AG09309 (cell line): ENCODE measurements around the gene ADPGK.

Experiments
- DNase-seq: peaks from one replicate; pipeline ENCODE4 v3.0.0-alpha.2; 2010; ENCODE audit warnings: low read depth
- H3K4me3 ChIP-seq: 2 replicates; pipeline ENCODE4 v1.5.1; 2011; ENCODE audit warnings: mild to moderate bottlenecking, low read depth, low read length, moderate library complexity; ENCODE audit not compliant: control insufficient read depth
- TF ChIP-seq, protein P1 (sequence below): IDR thresholded peaks from 2 replicates; pipeline ENCODE4 v1.5.1; 2011; ENCODE audit warnings: mild to moderate bottlenecking, low read depth, low read length, inconsistent platforms; ENCODE audit not compliant: insufficient read depth, control insufficient read depth; ENCODE audit errors: missing control alignments

ADPGK gene

GRCh38 chr15:72760590-72761260, 22.8 kb downstream of the ADPGK start:
- TF ChIP-seq, protein P1, sequence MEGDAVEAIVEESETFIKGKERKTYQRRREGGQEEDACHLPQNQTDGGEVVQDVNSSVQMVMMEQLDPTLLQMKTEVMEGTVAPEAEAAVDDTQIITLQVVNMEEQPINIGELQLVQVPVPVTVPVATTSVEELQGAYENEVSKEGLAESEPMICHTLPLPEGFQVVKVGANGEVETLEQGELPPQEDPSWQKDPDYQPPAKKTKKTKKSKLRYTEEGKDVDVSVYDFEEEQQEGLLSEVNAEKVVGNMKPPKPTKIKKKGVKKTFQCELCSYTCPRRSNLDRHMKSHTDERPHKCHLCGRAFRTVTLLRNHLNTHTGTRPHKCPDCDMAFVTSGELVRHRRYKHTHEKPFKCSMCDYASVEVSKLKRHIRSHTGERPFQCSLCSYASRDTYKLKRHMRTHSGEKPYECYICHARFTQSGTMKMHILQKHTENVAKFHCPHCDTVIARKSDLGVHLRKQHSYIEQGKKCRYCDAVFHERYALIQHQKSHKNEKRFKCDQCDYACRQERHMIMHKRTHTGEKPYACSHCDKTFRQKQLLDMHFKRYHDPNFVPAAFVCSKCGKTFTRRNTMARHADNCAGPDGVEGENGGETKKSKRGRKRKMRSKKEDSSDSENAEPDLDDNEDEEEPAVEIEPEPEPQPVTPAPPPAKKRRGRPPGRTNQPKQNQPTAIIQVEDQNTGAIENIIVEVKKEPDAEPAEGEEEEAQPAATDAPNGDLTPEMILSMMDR, result no peak
- H3K4me3 ChIP-seq, result no peak overlapping the region
- no peak for DNase-seq

- DNase-seq, result peak; percentile 88
- TF ChIP-seq, protein P1, result no peak
- no peak overlapping the region for H3K4me3 ChIP-seq
Observed at GRCh38 chr15:72758182-72758581, 25.4 kb downstream of the ADPGK start.

- DNase-seq, result no peak
- no peak overlapping the region for H3K4me3 ChIP-seq
- TF ChIP-seq, protein P1, result no peak
Observed at GRCh38 chr15:72754096-72754495, 29.5 kb downstream of the ADPGK start.

DNA sequence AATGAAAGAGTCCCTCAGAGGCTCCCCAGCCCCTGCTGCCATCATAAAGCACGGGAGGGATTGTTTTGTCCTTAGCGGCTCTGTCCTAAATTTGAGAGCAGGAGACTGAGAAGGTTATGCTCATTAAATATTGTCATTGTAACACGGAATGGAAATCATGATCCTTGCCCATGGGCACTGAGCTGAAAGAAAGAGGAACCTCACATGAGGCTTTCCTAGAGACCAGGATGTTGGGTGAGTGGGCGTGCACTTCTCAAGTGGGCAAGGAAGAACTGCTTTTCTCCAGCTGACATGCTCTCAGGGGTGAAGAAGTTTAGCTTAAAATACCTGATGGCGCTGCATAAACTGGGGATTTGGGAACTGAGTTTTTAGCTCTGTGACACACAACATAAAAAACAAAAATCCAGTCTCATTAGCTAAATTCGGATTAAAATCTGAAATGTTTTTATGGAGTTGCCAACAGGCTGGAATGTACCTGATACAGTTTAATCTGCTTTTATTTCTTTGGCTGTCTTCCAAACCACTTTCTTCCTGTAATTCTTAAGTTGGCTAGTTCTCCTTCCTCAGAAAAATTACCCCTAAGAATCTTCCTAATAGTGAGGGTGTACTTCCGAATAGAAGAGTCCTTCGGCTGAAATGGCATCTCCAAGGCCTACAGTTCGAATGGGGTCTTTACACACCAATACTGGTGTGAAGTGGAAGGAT, 31.7 kb downstream of the ADPGK start:
- H3K4me3 ChIP-seq, result no peak overlapping the region
- DNase-seq, result no peak
- TF ChIP-seq, protein P1, result no peak

DNA sequence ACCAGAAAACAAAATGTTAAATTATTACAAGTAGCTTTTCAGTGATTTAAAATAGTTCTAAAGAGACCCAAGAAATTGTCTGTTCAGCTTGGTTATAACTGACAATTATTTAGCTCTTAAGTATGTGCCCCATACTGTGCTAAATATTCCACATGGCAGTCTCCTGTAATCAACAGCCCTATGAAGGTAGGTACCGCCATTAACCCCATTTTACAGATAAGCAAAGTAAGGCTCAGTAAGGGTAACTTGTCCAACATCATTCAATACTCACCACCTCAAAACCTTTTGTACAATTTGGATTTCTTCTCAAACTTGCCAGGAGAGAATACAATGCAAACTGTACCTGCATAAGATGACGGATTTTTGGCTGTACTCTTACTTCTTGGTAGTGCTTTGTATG, 33.9 kb downstream of the ADPGK start:
- H3K4me3 ChIP-seq, result no peak overlapping the region
- TF ChIP-seq, protein P1, result no peak
- no peak for DNase-seq

- TF ChIP-seq, protein P1, result no peak
- peak; percentile 18 for DNase-seq
- H3K4me3 ChIP-seq, result no peak overlapping the region
Observed at GRCh38 chr15:72740219-72740618, 43.3 kb downstream of the ADPGK start.

GRCh38 chr15:72737723-72738122, 45.8 kb downstream of the ADPGK start:
- H3K4me3 ChIP-seq, result no peak overlapping the region
- DNase-seq, result no peak
- TF ChIP-seq, protein P1, result no peak
